ENCODE measurements around the gene CLDN9. TPM values are rescaled to one million over a fixed set of nuclear protein-coding genes. Genes with fewer than 3 reads are reported as not detected.
A peak's percentile ranks its signal among the peaks of the same experiment; 100 is the strongest.

CLDN9 gene
- total and polyA plus RNA-seq, 9 of the 15 experiments (the other 6 are each of a cell fraction or from before 2014, with no cell fraction given), result 0.12 to 0.44 (median 0.22) TPM; not detected in 4

- no peak for TF ChIP-seq ZNF197 (CRISPR knock-in tag; IDR thresholded peaks at IDR 0.05; ENCODE audit: low read depth)
- TF ChIP-seq TAF7 (tag; IDR thresholded peaks at IDR 0.05), result peak; percentile 64
- TF ChIP-seq ZNF134 (CRISPR knock-in tag; conservative IDR thresholded peaks at IDR 0.05), result no peak
- TF ChIP-seq ZNF41 (CRISPR knock-in tag; conservative IDR thresholded peaks at IDR 0.05), result no peak
- TF ChIP-seq MYC (IDR thresholded peaks at IDR 0.05; ENCODE audit: low read depth, low read length), result peak; percentile 56
- TF ChIP-seq MYC (CRISPR knock-in tag; IDR thresholded peaks at IDR 0.05; ENCODE audit: borderline replicate concordance, low read depth), result no peak
- TF ChIP-seq CREB3 (tag; conservative IDR thresholded peaks at IDR 0.05; ENCODE audit: low read depth), result no peak
- peak in 1 of 2 experiments; percentile 15; a peak in 1 of 4 replicates for TF ChIP-seq ZMIZ1 (IDR thresholded peaks at IDR 0.05; ENCODE audit: low read depth in 2 of 2, low read length in 2 of 2)
- TF ChIP-seq IRF1 (CRISPR knock-in tag; IDR thresholded peaks at IDR 0.05; ENCODE audit: borderline replicate concordance), result no peak
- no peak for TF ChIP-seq PYGO2 (tag; IDR thresholded peaks at IDR 0.05)
- TF ChIP-seq ZNF75A (CRISPR knock-in tag; IDR thresholded peaks at IDR 0.05), result no peak
- no peak for TF ChIP-seq ZNF324 (CRISPR knock-in tag; IDR thresholded peaks at IDR 0.05)
- peak; percentile 51; the same call in 1 of the 2 replicates for TF ChIP-seq GABPB1 (CRISPR knock-in tag; IDR thresholded peaks at IDR 0.05)
- TF ChIP-seq RBM17 (IDR thresholded peaks at IDR 0.05; ENCODE audit: borderline replicate concordance, low read depth, low read length), result no peak
- no peak for TF ChIP-seq HOMEZ (CRISPR knock-in tag; IDR thresholded peaks at IDR 0.05)
- TF ChIP-seq ILF3 (IDR thresholded peaks at IDR 0.05; ENCODE audit: borderline replicate concordance), result no peak
- TF ChIP-seq KLF1 (tag; IDR thresholded peaks at IDR 0.05), result no peak
- peak; percentile 29; the same call in 1 of the 2 replicates for TF ChIP-seq EP400 (IDR thresholded peaks at IDR 0.05)
- TF ChIP-seq FOXO4 (CRISPR knock-in tag; IDR thresholded peaks at IDR 0.05), result no peak
- TF ChIP-seq HDAC2 (IDR thresholded peaks at IDR 0.05), result no peak
- peak; percentile 54; the same call in 1 of the 2 replicates for TF ChIP-seq SP1 (CRISPR knock-in tag; IDR thresholded peaks at IDR 0.05)
Measured at GRCh38 chr16:3020247-3020603, 7.5 kb downstream of the CLDN9 start, which contains the start of gene TNFRSF12A (continued).
